Astrocyte of the cerebellum (primary cell): ENCODE measurements around the gene PLCE1.

Experiments
- DNase-seq: peaks from one replicate; pipeline ENCODE4 v3.0.0-alpha.2; 2011; ENCODE audit warnings: low read depth
- H3K4me3 ChIP-seq: 2 replicates; pipeline ENCODE4 v1.5.1; 2011; ENCODE audit warnings: mild to moderate bottlenecking, low read depth, low read length, moderate library complexity
- in situ Hi-C: cut with HindIII; loops from 2 replicates; pipeline ENCODE4 v1.10.0; 2017; ENCODE audit warnings: low sequenced_read_pairs
- TF ChIP-seq, protein P1 (sequence below): IDR thresholded peaks from 2 replicates; pipeline ENCODE4 v1.5.1; 2012; ENCODE audit warnings: low read length, low read depth, moderate library complexity, mild to moderate bottlenecking; ENCODE audit errors: missing control alignments

The PLCE1 gene

DNA sequence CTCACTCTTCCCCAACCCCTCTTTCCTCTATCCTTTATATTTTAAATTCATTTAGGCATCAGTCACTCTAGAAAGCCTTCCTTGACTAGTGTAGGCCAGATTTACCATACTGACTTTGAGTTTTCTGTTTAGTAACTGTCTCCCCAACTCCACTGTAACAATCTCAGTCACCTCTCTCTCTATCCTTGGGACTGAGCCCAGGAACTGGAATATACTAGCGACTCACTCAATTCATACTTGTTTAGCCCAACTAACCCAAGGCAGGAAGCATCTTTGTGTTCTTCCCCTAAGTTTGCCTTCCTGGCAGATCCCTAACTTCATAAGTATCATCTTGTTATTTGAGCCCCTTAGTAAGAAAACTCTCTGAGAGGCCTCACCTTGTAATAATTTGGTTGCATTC, 19.1 kb downstream of the PLCE1 start:
- no peak for DNase-seq
- TF ChIP-seq, protein P1, sequence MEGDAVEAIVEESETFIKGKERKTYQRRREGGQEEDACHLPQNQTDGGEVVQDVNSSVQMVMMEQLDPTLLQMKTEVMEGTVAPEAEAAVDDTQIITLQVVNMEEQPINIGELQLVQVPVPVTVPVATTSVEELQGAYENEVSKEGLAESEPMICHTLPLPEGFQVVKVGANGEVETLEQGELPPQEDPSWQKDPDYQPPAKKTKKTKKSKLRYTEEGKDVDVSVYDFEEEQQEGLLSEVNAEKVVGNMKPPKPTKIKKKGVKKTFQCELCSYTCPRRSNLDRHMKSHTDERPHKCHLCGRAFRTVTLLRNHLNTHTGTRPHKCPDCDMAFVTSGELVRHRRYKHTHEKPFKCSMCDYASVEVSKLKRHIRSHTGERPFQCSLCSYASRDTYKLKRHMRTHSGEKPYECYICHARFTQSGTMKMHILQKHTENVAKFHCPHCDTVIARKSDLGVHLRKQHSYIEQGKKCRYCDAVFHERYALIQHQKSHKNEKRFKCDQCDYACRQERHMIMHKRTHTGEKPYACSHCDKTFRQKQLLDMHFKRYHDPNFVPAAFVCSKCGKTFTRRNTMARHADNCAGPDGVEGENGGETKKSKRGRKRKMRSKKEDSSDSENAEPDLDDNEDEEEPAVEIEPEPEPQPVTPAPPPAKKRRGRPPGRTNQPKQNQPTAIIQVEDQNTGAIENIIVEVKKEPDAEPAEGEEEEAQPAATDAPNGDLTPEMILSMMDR = no peak
- no peak overlapping the region for H3K4me3 ChIP-seq
- in situ Hi-C loops = no loop called here

DNA sequence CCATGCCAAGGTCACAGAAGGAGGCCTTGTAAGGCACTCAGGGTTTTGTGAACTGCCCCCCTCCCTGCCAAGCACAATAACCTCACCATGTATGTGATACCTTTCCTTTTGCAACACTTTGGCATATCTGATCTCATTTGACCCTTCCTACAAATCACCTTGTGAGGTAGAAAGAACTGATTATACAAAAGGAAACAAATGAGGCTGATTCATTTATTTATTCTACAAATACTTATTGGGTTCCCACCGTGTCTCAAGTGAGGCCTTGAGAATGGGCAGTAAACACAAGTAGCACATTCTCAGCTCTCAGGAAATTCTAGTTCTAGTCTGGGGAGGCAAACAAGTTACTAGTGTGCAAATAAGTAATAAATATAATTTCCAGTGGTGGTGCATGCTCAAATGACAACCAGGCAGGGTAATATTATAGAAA, 19.6 kb downstream of the PLCE1 start:
- in situ Hi-C loops = no loop called here
- no peak overlapping the region for H3K4me3 ChIP-seq
- DNase-seq = no peak
- TF ChIP-seq, protein P1 = no peak

DNA sequence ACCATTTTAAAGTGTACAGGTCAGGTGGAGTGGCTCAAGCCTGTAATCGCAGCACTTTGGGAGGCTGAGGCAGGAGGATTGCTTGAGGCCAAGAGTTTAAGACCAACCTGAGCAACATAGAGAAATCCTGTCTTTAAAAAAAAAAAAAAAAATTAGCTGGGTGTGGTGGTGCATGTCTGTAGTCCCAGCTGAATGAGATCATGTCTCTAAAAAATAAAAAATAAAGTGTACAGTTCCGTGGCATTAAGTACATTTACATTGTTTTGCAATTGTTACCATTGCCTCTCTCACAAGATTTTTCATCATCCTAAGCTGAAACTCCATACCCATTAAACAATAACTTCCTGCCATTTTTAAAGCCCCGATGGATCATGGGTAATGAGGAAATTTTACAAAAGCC, 20.6 kb downstream of the PLCE1 start:
- DNase-seq = no peak
- no peak overlapping the region for H3K4me3 ChIP-seq
- in situ Hi-C loops = no loop called here

DNA sequence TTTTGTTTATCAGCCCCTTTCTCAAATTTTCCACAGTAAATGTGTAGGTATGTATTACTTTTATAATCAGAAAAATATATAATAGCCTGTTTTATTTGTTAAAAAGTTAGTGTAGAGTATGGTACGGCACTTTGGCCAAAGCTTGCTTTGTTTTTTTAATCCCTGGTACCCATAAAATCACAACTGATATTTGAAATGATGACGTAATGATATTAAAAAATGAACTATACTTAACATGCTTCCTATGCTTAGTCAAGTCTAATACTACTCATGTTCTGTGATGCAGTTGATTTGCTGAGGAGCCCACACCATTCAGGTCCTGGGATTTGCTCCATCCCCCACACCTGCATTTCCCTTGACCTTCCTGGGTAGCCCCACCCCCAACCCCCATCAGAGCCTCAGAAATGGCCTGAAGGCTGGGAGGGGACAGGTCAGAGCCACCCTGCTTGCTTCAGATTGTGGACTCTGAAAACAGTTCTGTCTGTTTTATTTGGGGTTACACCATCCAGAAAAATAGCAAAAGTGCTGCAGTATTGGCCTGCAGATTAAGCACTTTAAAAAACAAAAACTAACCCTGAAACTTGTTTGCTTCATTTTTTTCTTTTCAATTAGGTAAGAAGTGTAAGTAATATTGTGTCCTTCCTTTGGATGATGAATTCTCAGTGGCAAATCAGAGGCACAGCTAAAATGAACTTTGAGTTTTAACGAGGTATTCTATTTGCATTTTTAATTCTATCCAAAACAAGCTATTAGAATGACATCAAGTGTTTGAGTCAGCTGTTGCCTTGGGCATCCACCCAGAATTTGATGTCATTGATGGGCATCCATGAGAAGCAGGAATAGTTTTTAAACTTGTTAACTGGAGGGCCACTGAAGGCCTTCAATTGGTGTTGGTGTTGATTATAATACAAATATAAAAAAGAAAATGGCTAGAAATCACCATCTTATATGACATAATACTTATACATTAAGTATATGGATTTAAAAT, 23.3 kb downstream of the PLCE1 start:
- H3K4me3 ChIP-seq = no peak overlapping the region
- in situ Hi-C loops = no loop called here

More for the DNA sequence above, 20.6 kb downstream of the PLCE1 start:
- TF ChIP-seq, protein P1 = no peak

DNA sequence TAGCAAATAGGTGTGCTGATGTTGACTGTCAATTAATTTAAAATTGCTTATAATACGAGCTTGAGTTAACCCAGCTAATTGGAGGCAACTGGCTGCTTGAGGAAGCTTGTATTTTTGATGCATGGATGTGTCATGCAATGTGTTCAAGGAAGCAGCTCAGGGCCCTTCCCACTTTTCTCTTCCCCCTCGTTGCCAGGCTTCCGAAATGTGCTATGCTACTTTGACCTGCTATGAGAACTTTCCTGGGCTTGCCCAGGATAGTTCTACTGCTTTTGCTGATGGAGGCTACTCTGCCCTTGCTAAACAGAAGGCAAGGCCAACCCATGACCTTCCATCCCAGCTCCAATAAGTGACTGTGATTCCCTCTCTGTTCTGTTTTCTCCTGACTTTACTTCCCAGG, 24.4 kb downstream of the PLCE1 start:
- H3K4me3 ChIP-seq = no peak overlapping the region
- in situ Hi-C loops = no loop called here
- TF ChIP-seq, protein P1 = no peak
- no peak for DNase-seq

More for the DNA sequence above, 23.3 kb downstream of the PLCE1 start:
- TF ChIP-seq, protein P1 = no peak
- no peak for DNase-seq

DNA sequence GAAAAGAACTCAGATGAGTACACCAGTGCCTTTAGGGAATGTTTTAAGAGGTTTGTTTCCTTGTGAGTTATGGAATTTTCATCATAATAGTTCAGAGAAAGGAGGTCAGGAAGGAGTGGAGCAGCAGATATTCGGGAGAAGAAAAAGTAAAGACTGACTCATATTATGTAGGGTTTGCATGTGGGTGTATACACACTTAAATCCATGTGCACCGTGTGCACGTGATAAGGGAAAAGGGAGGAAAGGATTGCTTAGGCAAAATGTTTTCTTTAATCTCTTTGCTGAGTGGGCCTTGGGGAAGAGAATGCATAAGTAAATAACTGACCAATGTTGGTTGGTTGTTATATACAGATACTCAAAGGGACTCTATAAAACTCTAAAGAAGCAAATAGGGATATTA, 30.2 kb downstream of the PLCE1 start:
- in situ Hi-C loops = no loop called here
- no peak for DNase-seq
- TF ChIP-seq, protein P1 = no peak
- no peak overlapping the region for H3K4me3 ChIP-seq
